Measurements from ENCODE around the gene RGPD4. TPM values are rescaled to one million over a fixed set of nuclear protein-coding genes. Genes with fewer than 3 reads are reported as not detected.
"Not testable (repeated sequence)": the region's sequence is repeated elsewhere in the genome, so short reads cannot be mapped to it uniquely, and the experiment has no call there.

RGPD4 gene
- total RNA-seq, 4 donors from 2014 or later = not detected

GRCh38 chr2:107824451-107825205 lies 2.1 kb upstream of the RGPD4 start:
- no peaks in the 10 kb centered on the region for H3K27me3 ChIP-seq

GRCh38 chr2:107825206-107825563 lies 1.5 kb upstream of the RGPD4 start:
- intact Hi-C loops (cut with DNase I) = no loop called here
- H3K9me3 ChIP-seq = no peaks in the 10 kb centered on the region
- H3K27me3 ChIP-seq = no peaks in the 10 kb centered on the region
- no peak for TF ChIP-seq CTCF (IDR thresholded peaks at IDR 0.05)
- peak overlapping the region in 1 of 4 donors; percentile 49 for H3K27ac ChIP-seq
- DNase-seq = no peak
- WGBS, 2 donors = 42 to 71% methylated on average over 2 of the region's 2 CpGs
- H3K36me3 ChIP-seq = no peaks in the 10 kb centered on the region
- no peaks in the 10 kb centered on the region for H3K4me1 ChIP-seq
- no peak overlapping the region for H3K4me3 ChIP-seq

More at GRCh38 chr2:107824451-107825205, 2.1 kb upstream of the RGPD4 start:
- H3K36me3 ChIP-seq = no peaks in the 10 kb centered on the region
- peak overlapping the region in 1 of 4 donors; percentile 49 for H3K27ac ChIP-seq
- H3K9me3 ChIP-seq = no peaks in the 10 kb centered on the region
- no peak overlapping the region for H3K4me3 ChIP-seq
- no peaks in the 10 kb centered on the region for H3K4me1 ChIP-seq
- TF ChIP-seq POLR2A (IDR thresholded peaks at IDR 0.05) (no peak), CTCF (IDR thresholded peaks at IDR 0.05) (no peak)
- DNase-seq = no peak
- intact Hi-C loops (cut with DNase I) = no loop called here
- WGBS, 2 donors = 51 to 67% methylated on average over 2 of the region's 2 CpGs

GRCh38 chr2:107829514-107829913 lies 2.8 kb downstream of the RGPD4 start:
- intact Hi-C loops (cut with DNase I); H3K36me3 ChIP-seq; H3K4me3 ChIP-seq; DNase-seq; H3K27me3 ChIP-seq; H3K27ac ChIP-seq; H3K4me1 ChIP-seq; H3K9me3 ChIP-seq: not testable (repeated sequence)
- no CpG with 5 or more reads among the region's 46 CpGs for WGBS, 2 donors

- H3K27ac ChIP-seq; intact Hi-C loops (cut with DNase I); H3K27me3 ChIP-seq; DNase-seq; H3K9me3 ChIP-seq; H3K4me3 ChIP-seq; H3K4me1 ChIP-seq; H3K36me3 ChIP-seq: not testable (repeated sequence)
- 88 to 90% methylated on average over 1 to 2 of the region's 2 CpGs for WGBS, 2 donors
Measured at GRCh38 chr2:107833152-107833551, 6.5 kb downstream of the RGPD4 start.

GRCh38 chr2:107833618-107834017 lies 6.9 kb downstream of the RGPD4 start:
- H3K27me3 ChIP-seq; H3K4me3 ChIP-seq; H3K4me1 ChIP-seq; DNase-seq; intact Hi-C loops (cut with DNase I); H3K9me3 ChIP-seq; H3K27ac ChIP-seq; H3K36me3 ChIP-seq: not testable (repeated sequence)
- WGBS, 2 donors = 60% methylated on average over 4 of the region's 11 CpGs; no CpG with 5 or more reads in 1 of the 2 donors
- peak in 1 of 6 experiments; percentile 38 for TF ChIP-seq CTCF (IDR thresholded peaks at IDR 0.05)

GRCh38 chr2:107916121-107916520 lies 89.4 kb downstream of the RGPD4 start:
- intact Hi-C loops (cut with DNase I); H3K4me3 ChIP-seq; H3K9me3 ChIP-seq; H3K27me3 ChIP-seq; H3K36me3 ChIP-seq; H3K4me1 ChIP-seq; DNase-seq; H3K27ac ChIP-seq: not testable (repeated sequence)
- TF ChIP-seq CTCF (IDR thresholded peaks at IDR 0.05) = peak in 1 of 6 experiments; percentile 8
- no CpG with 5 or more reads among the region's 2 CpGs for WGBS, 2 donors

- H3K27ac ChIP-seq; H3K27me3 ChIP-seq; intact Hi-C loops (cut with DNase I); H3K4me3 ChIP-seq; H3K4me1 ChIP-seq; DNase-seq; H3K9me3 ChIP-seq; H3K36me3 ChIP-seq: not testable (repeated sequence)
- WGBS, 2 donors = 63 to 80% methylated on average over 1 of the region's 1 CpG
Measured at GRCh38 chr2:107916696-107917370, 90.1 kb downstream of the RGPD4 start.

All from esophagus squamous epithelium (tissue), 5 donors.